Activated naive CD8-positive, alpha-beta T cell (primary cell): Measurements from ENCODE around the gene ASPHD2.
"Not testable (repeated sequence)": the region's sequence is repeated elsewhere in the genome, so short reads cannot be mapped to it uniquely, and the experiment has no call there.

Experiments
- H3K27ac Mint-ChIP-seq: one replicate; pipeline ENCODE4 v1.8.0; 2021; ENCODE audit warnings: mixed read lengths
- H3K27me3 Mint-ChIP-seq: one replicate; pipeline ENCODE4 v1.8.0; 2021; ENCODE audit warnings: mixed read lengths
- H3K36me3 Mint-ChIP-seq: one replicate; pipeline ENCODE4 v1.8.0; 2021; ENCODE audit warnings: mixed read lengths
- H3K4me1 Mint-ChIP-seq: one replicate; pipeline ENCODE4 v1.8.0; 2021; ENCODE audit warnings: low read depth, mixed read lengths
- H3K4me3 Mint-ChIP-seq: one replicate; pipeline ENCODE4 v1.8.0; 2021; ENCODE audit warnings: mild to moderate bottlenecking, mixed read lengths
- H3K9me3 Mint-ChIP-seq: one replicate; pipeline ENCODE4 v1.8.0; 2021; ENCODE audit warnings: low read depth, mixed read lengths

The ASPHD2 gene

GRCh38 chr22:26404851-26405421, 24.1 kb upstream of the ASPHD2 start:
- no peaks in the 10 kb centered on the region for H3K4me1 Mint-ChIP-seq
- no peaks in the 10 kb centered on the region for H3K36me3 Mint-ChIP-seq
- no peak overlapping the region for H3K4me3 Mint-ChIP-seq
- H3K9me3 Mint-ChIP-seq, result no peaks in the 10 kb centered on the region
- no peak overlapping the region for H3K27ac Mint-ChIP-seq
- H3K27me3 Mint-ChIP-seq, result no peaks in the 10 kb centered on the region

GRCh38 chr22:26406118-26406517, 22.9 kb upstream of the ASPHD2 start:
- H3K4me3 Mint-ChIP-seq, result no peak overlapping the region
- H3K4me1 Mint-ChIP-seq, result no peaks in the 10 kb centered on the region
- H3K27ac Mint-ChIP-seq, result no peak overlapping the region
- no peaks in the 10 kb centered on the region for H3K36me3 Mint-ChIP-seq
- no peaks in the 10 kb centered on the region for H3K27me3 Mint-ChIP-seq
- no peaks in the 10 kb centered on the region for H3K9me3 Mint-ChIP-seq

- not testable (repeated sequence) for H3K27ac Mint-ChIP-seq, H3K4me3 Mint-ChIP-seq, H3K27me3 Mint-ChIP-seq, H3K36me3 Mint-ChIP-seq, H3K4me1 Mint-ChIP-seq, H3K9me3 Mint-ChIP-seq
Observed at GRCh38 chr22:26408562-26409220, 20.4 kb upstream of the ASPHD2 start.

GRCh38 chr22:26409719-26410335, 19.2 kb upstream of the ASPHD2 start:
- Mint-ChIP-seq H3K4me3 (no peak overlapping the region), H3K4me1 (no peaks in the 10 kb centered on the region), H3K9me3 (no peaks in the 10 kb centered on the region), H3K27ac (no peak overlapping the region), H3K27me3 (peaks cover 2% of the 10 kb centered on the region), H3K36me3 (no peaks in the 10 kb centered on the region)

- Mint-ChIP-seq H3K9me3 (no peaks in the 10 kb centered on the region), H3K4me3 (no peak overlapping the region), H3K4me1 (no peaks in the 10 kb centered on the region), H3K36me3 (no peaks in the 10 kb centered on the region), H3K27ac (no peak overlapping the region), H3K27me3 (peaks cover 2% of the 10 kb centered on the region)
Observed at GRCh38 chr22:26410386-26410785, 18.7 kb upstream of the ASPHD2 start.

- Mint-ChIP-seq H3K9me3 (no peaks in the 10 kb centered on the region), H3K27me3 (peaks cover 2% of the 10 kb centered on the region), H3K36me3 (no peaks in the 10 kb centered on the region), H3K4me3 (no peak overlapping the region), H3K4me1 (no peaks in the 10 kb centered on the region), H3K27ac (no peak overlapping the region)
Observed at GRCh38 chr22:26414347-26414746, 14.7 kb upstream of the ASPHD2 start.

- Mint-ChIP-seq H3K27ac (no peak overlapping the region), H3K27me3 (peaks cover 2% of the 10 kb centered on the region), H3K36me3 (no peaks in the 10 kb centered on the region), H3K4me1 (no peaks in the 10 kb centered on the region), H3K9me3 (no peaks in the 10 kb centered on the region), H3K4me3 (no peak overlapping the region)
Observed at GRCh38 chr22:26416256-26416655, 12.8 kb upstream of the ASPHD2 start.

GRCh38 chr22:26416670-26417276, 12.3 kb upstream of the ASPHD2 start:
- H3K9me3 Mint-ChIP-seq, result no peaks in the 10 kb centered on the region
- H3K36me3 Mint-ChIP-seq, result no peaks in the 10 kb centered on the region
- no peaks in the 10 kb centered on the region for H3K4me1 Mint-ChIP-seq
- H3K27me3 Mint-ChIP-seq, result peaks cover 2% of the 10 kb centered on the region
- H3K27ac Mint-ChIP-seq, result no peak overlapping the region
- H3K4me3 Mint-ChIP-seq, result no peak overlapping the region

- no peaks in the 10 kb centered on the region for H3K9me3 Mint-ChIP-seq
- no peaks in the 10 kb centered on the region for H3K36me3 Mint-ChIP-seq
- no peak overlapping the region for H3K27ac Mint-ChIP-seq
- peaks cover 2% of the 10 kb centered on the region for H3K27me3 Mint-ChIP-seq
- H3K4me3 Mint-ChIP-seq, result no peak overlapping the region
- H3K4me1 Mint-ChIP-seq, result no peaks in the 10 kb centered on the region
Observed at GRCh38 chr22:26417406-26417805, 11.7 kb upstream of the ASPHD2 start.

GRCh38 chr22:26418620-26419019, 10.4 kb upstream of the ASPHD2 start:
- H3K9me3 Mint-ChIP-seq, result no peaks in the 10 kb centered on the region
- peaks cover 3% of the 10 kb centered on the region for H3K27me3 Mint-ChIP-seq
- no peaks in the 10 kb centered on the region for H3K4me1 Mint-ChIP-seq
- no peak overlapping the region for H3K4me3 Mint-ChIP-seq
- no peak overlapping the region for H3K27ac Mint-ChIP-seq
- H3K36me3 Mint-ChIP-seq, result peaks cover 4% of the 10 kb centered on the region

- Mint-ChIP-seq H3K9me3 (no peaks in the 10 kb centered on the region), H3K4me3 (peak overlapping the region; percentile 78), H3K36me3 (peaks cover 4% of the 10 kb centered on the region), H3K27ac (peak overlapping the region; percentile 81), H3K4me1 (peaks cover 39% of the 10 kb centered on the region), H3K27me3 (peaks cover 3% of the 10 kb centered on the region)
Observed at GRCh38 chr22:26426924-26427323, 2.1 kb upstream of the ASPHD2 start.

- Mint-ChIP-seq H3K9me3 (no peaks in the 10 kb centered on the region), H3K4me3 (peak overlapping the region; percentile 88), H3K4me1 (peaks cover 50% of the 10 kb centered on the region), H3K27ac (peak overlapping the region; percentile 80), H3K36me3 (peaks cover 2% of the 10 kb centered on the region), H3K27me3 (no peaks in the 10 kb centered on the region)
Observed at GRCh38 chr22:26429458-26430286, 612 bp downstream of the ASPHD2 start.

GRCh38 chr22:26430600-26430999, 1.5 kb downstream of the ASPHD2 start:
- Mint-ChIP-seq H3K36me3 (peaks cover 4% of the 10 kb centered on the region), H3K27me3 (no peaks in the 10 kb centered on the region), H3K4me3 (peak overlapping the region; percentile 88), H3K9me3 (no peaks in the 10 kb centered on the region), H3K27ac (peak overlapping the region; percentile 80), H3K4me1 (peaks cover 59% of the 10 kb centered on the region)

GRCh38 chr22:26431261-26431995, 2.4 kb downstream of the ASPHD2 start:
- peaks cover 65% of the 10 kb centered on the region for H3K4me1 Mint-ChIP-seq
- H3K27me3 Mint-ChIP-seq, result no peaks in the 10 kb centered on the region
- H3K36me3 Mint-ChIP-seq, result peaks cover 8% of the 10 kb centered on the region
- H3K27ac Mint-ChIP-seq, result peak overlapping the region; percentile 80
- peak overlapping the region; percentile 88 for H3K4me3 Mint-ChIP-seq
- H3K9me3 Mint-ChIP-seq, result no peaks in the 10 kb centered on the region
